IPS-18c (cell line): Measurements from ENCODE around the gene VPS8.
"Not testable (repeated sequence)": the region's sequence is repeated elsewhere in the genome, so short reads cannot be mapped to it uniquely, and the experiment has no call there.

ENCODE experiments used
- H3K4me3 ChIP-seq: 2 replicates; pipeline ENCODE4 v1.7.0; 2013; ENCODE audit warnings: low read depth, mild to moderate bottlenecking, low read length, moderate library complexity; ENCODE audit not compliant: insufficient read depth
- H3K9me3 ChIP-seq: one replicate; pipeline ENCODE4 v1.6.1; 2013; ENCODE audit warnings: mild to moderate bottlenecking, low read length, moderate library complexity; ENCODE audit not compliant: control insufficient read depth, insufficient read depth

The VPS8 gene

DNA sequence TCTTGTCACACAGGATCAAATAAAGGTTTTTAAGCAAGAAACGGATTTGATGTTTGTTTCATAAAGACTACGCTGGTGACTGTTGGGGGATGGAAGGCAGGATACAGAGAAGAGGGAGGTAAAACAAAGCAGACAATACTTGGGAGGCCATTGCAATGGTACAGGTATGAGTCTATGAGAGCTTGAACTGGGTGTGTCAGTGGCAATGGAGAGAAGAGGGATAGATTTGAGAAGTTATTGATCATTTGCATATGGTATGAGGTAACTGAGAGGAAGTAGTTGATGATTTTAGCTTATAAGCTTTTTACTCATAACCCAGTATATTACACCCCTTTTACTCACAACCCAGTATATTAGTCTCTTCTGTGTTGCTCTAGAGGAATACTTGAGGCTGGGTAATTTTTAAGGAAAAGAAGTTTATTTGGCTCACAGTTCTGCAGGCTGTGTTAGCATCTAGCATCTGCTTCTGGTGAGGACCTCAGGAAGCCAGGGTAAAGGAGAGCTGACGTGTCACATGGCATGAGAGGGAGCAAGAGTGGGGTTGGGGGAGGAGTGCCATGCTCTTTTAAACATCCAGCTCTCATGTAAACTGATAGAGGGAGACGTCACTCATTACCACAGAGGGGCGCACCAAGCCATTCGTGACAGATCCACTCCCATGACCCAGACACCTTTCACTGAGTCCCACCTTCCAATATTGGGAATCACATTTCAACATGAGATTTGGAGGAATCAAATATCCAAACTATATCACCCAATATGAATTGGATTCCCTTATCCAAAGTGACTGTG is 153.9 kb downstream of the VPS8 start:
- Histone ChIP-seq H3K9me3 (no peaks in the 10 kb centered on the region), H3K4me3 (no peak overlapping the region)

DNA sequence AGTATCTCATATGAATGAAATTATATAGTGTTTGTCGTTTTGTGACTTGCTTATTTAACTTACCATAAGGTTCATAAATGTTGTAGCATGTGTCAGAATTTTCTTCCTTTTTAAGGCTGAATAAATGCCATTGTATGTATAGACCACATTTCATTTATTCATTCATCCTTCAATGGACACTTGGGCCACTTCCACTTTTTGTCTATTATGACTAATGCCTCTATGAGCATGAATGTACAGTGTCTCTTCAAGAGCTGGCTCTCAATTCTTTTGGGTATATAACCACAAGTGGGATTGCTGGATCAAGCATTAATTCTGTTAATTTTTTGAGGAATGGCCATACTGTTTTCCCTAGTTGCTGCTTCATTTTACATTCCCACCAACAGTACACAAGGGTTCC is 156.1 kb downstream of the VPS8 start:
- Histone ChIP-seq H3K4me3 (no peak overlapping the region), H3K9me3 (no peaks in the 10 kb centered on the region)

DNA sequence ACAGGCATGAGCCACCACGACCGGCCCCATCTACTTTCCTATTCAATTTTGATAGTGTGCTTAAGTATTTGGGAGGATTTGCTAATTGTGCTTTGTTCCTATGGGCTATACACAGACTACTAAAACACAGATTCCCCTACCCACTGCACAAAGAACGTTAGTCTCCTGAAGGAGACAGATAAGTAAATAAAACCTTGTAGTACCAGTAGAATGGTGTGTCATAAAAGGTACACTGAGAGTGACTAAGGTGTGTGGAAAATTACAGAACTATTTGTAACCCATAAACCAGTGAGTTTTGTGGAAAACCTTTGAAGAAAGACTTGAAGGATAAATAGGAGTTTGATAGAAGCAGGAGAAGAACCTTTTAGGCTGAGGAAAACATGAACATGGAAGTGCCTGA is 158.2 kb downstream of the VPS8 start:
- Histone ChIP-seq H3K9me3 (no peaks in the 10 kb centered on the region), H3K4me3 (no peak overlapping the region)

DNA sequence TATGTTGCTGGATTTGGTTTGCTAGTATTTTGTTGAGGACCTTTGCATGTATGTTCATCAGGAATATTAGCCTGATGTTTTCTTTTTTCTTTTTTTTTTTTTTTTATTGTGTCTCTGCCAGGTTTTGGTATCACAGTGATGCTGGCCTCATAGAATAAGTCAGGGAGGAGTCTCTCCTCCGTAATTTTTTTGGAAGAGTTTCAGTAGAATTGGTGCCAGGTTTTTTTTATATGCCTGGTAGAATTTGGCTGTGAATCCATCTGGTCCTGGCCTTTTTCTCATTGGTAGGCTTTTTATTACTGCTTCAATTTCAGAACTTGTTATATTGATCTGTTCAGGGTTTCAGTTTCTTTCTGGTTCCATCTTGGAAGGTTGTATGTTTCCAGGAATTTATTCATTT is 165.8 kb downstream of the VPS8 start:
- no peaks in the 10 kb centered on the region for H3K9me3 ChIP-seq
- H3K4me3 ChIP-seq: no peak overlapping the region

DNA sequence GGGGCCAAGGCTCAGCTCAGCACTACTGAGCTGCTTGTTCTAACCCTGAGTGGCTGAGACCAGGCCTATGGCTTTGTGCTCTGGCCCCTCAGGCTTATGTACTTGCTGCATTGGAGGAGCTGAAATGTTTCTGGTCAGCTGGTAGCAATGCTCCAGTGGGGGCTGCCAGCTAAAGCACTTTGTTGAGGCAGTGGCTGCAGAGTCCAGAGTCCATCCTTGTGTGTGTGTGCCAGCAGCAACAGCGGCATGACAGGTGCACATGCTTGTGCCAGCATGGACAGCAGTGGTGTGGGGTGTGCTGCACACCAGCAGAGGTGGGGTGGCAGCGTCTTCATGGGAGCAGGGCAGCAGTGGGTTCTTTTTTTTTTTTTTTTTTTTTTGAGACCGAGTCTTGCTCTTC is 169.1 kb downstream of the VPS8 start:
- H3K4me3 ChIP-seq: no peak overlapping the region
- H3K9me3 ChIP-seq: no peaks in the 10 kb centered on the region

DNA sequence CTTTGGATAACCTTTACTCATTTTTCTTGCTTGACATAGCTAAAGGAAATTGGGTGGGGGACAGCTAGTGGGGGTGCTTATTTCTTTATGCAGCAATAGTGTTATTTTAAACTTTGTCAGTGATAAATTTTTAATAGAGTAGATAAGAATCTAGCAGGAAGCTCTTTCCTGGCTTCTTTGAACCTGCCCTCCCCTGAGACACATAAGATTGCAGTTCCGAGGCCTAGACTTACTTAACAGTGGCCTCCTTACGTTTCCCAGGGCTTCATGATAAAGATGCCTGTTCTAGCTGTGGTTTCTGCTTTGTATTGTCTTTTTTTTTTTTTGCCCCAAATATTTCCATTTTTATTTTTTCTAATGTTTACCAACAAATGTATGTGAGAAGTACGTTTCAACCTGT is 170.1 kb downstream of the VPS8 start:
- Histone ChIP-seq H3K4me3 (no peak overlapping the region), H3K9me3 (no peaks in the 10 kb centered on the region)

DNA sequence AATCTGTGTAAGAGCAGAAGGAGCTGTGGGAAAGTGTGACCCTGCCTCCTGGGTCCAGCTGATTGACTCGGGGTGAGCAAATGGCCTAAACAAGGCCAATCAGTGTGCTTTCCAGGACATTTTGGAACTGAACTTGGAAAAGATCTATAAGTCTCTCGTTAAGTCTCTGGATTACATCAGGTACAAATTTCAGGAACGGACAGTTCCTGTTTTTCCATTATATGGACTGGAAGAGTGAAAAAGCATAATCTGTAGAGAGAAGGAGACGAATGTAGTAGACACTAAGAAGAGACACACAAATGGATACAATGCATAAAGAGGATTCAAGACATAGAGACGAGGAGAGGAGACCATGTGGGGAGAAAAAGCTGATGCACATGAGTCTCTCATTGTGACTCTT is 173.6 kb downstream of the VPS8 start:
- Histone ChIP-seq H3K4me3 (no peak overlapping the region), H3K9me3 (peaks cover 2% of the 10 kb centered on the region)

DNA sequence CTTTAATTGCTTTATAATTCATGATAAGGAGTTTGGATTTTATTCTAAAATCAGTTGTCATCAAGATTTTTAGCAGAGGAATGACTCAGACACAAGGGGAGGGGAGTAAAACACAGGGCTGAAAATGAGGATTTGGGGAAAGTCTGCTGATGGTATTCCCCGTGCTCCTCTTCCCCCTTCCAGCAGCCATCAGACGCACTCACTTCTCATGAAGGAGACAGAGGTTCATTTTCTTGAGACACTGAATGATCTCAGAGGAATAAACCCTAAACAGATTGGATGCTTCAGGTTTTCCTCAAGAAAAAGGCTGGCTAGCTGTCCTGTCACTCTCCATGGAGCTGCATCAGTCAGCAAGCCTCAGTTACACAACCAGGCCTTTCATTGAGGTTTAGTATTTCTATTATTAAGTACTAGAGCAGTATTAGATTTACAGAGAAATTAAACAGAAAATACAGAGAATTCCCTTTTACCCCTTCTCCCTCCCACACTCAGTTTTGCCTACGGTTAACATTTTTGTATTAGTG is 174.5 kb downstream of the VPS8 start:
- Histone ChIP-seq H3K4me3 (no peak overlapping the region), H3K9me3 (peaks cover 2% of the 10 kb centered on the region)

DNA sequence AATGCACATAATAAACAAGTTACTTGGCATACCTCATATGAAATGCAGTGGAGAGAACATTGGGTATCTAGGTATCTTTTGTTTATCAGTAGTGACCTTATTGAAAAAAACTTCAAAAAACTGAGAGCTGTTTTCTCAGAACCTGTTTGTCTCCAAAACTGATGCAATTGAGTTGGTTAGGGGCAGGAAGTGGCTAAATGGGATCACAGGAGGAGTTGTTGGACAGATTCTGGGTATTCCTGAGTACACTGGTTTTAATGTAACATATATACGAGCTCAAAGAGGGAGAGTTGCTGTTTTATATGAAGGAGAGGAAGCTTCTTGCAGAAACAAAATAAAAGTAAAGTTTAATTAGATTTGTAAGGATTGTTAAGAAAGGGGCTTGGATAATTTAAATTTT is 181.4 kb downstream of the VPS8 start:
- Histone ChIP-seq H3K9me3 (peaks cover 2% of the 10 kb centered on the region), H3K4me3 (no peak overlapping the region)

DNA sequence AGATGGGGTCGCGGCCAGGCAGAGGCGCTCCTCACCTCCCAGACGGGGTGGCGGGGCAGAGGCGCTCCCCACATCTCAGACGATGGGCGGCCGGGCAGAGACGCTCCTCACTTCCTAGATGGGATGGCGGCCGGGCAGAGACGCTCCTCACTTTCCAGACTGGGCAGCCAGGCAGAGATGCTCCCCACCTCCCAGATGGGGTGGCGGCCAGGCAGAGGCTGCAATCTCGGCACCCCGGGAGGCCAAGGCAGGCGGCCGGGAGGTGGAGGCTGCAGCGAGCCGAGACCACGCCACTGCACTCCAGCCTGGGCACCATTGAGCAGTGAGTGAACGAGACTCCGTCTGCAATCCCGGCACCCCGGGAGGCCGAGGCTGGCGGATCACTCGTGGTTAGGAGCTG is 191.9 kb downstream of the VPS8 start:
- H3K9me3 ChIP-seq, H3K4me3 ChIP-seq: not testable (repeated sequence)

DNA sequence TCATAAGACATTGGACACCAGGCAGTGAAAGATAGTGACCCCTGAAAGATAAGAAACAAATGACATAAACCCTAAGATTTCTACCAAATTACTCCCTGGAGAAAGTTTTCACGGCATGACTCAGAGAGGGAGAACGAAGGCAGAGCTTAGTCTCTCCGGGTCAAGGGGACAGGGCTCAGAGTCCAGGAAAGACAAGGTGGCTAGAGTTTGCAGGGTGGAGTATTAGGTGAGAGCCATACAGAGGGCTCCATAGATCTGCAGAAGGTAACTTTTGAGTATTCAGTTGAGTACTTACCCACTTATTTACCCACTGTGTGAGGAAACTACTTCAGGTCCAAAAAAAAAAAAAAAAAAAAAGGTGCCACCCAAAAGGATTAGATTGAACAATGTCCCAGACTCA is 197.7 kb downstream of the VPS8 start:
- Histone ChIP-seq H3K4me3 (no peak overlapping the region), H3K9me3 (peaks cover 3% of the 10 kb centered on the region)

DNA sequence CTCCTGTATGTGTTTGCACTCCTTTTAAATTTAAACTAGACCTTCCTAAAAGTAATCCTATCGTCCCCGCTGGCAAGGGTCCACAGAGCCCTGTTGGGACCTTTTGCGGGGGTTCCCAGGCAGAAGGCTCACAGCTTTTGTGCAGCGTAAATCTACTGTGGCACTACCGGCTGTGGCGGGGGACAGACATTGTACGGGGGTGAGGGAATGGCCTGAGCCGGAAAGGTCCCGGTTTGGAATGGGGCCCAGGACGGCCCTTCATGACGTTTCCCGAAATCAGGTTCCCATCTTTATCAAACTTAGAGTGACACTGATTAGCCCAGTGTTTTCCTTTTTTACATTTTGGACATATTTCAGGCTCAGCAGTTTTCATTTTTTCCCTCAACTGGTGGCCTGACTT is 205.6 kb downstream of the VPS8 start:
- not testable (repeated sequence) for H3K4me3 ChIP-seq, H3K9me3 ChIP-seq

DNA sequence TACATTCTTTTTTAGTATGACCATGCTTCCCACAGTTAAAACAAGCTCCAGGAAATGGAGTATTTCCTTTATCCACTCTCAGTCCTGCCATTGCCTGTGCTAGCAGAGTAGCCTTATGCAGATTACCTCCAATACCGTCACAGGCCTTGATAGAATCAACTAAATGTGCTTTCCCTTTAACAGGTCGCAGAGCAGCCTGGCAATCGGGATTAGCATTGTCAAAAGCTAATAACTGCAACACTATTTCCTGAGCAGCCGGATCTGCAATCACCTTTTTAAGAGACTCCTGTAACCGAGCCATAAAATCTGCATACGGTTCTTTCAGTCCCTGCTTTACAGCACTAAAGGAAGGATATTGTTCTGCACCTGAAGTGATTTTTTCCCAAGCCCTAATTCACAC is 206.0 kb downstream of the VPS8 start:
- H3K9me3 ChIP-seq, H3K4me3 ChIP-seq: not testable (repeated sequence)

DNA sequence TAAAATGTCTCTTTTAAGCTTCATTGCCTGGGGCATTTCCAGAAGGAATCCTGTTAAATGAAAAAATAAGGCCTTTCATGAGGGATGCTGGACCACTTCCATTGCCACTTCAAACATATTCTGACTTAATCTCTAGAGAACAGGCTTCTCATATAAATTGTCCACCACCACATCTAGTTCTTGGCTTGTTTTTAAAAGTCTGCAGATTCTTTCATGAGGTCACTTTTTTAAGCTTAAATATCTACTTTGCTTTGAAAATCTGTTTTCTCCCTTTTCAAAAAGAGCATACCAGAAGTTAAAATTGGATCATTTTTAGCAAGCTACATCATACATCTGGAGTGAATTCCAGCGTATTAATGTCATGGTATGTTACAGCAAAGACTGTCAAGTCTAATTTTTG is 209.3 kb downstream of the VPS8 start:
- no peaks in the 10 kb centered on the region for H3K9me3 ChIP-seq
- no peak overlapping the region for H3K4me3 ChIP-seq

DNA sequence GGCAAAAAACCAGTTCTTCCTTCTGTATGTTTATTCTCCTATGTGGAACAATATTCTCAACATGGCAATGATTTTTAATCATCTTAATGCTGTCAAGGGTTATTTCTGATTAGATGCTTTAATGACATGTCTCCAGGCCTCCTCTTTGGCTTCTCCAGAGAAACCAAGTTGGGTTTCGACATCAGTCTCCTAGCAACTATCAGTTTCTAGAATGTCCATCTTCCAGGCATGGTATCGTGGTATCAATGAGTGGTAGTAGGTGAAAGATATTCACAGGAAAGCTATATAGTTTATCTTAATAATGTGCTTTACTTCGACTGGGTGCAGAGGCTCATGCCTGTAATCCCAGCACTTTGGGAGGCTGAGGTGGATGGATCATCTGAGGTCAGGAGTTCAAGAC is 212.4 kb downstream of the VPS8 start:
- Histone ChIP-seq H3K4me3 (no peak overlapping the region), H3K9me3 (no peaks in the 10 kb centered on the region)

DNA sequence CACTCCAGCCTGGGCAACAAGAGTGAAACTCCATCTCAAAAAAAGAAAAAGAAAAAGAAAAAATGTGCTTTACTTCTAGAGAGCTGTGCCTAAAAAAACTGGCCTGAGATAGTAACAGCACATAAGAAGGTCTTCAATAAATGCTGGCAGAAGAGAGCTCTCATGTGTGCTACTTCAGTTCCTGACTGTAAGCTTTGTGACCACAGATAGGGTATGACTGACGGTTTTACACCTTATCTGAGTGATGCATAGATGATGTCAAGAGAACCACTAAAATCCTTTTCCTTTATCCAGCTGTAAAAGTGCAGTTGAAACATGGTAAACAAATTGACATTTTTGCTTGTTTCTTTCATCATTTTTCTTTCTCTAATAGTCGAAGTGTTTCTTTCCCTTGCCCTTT is 213.0 kb downstream of the VPS8 start:
- H3K9me3 ChIP-seq: no peaks in the 10 kb centered on the region

DNA sequence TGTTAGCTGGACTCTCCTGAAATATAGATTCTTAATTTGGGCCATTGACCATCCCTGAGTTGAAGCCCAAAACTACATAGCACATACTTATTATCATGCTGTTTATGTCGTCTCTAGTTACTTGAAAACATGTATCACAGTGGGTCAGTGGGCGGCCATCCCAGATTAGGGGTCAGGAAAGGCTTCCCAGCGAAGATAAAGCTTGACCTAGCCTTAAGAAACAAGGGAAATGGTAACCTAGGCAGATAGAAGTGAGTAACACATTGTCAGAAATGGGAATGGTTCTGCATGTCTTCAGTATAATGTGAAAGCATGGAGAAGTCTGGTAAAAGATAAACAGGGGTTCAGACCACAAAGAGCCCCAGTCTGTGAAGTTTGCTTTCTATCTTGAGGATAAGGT is 216.2 kb downstream of the VPS8 start:
- peaks cover 2% of the 10 kb centered on the region for H3K9me3 ChIP-seq
- no peak overlapping the region for H3K4me3 ChIP-seq

More for the DNA sequence above, 213.0 kb downstream of the VPS8 start:
- no peak overlapping the region for H3K4me3 ChIP-seq

DNA sequence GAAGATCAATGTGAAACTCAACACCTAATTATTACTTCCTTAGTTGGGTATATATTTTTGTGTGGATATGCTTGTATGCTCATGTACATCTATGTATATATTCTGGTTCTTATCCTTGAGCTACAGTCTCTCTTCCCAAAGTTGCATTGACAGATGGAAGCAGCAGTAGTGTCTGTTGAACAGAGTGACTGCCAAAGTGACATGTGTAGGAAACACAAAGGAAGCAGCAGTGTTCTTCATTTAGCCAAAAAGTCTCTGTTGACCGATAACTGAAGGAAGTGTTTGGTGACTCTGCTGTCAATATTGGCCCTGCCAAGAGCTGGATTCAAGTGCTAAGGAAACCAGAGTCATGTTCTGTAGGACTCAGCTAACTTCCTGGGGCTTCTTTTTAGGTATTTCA is 217.1 kb downstream of the VPS8 start:
- H3K9me3 ChIP-seq: peaks cover 2% of the 10 kb centered on the region

DNA sequence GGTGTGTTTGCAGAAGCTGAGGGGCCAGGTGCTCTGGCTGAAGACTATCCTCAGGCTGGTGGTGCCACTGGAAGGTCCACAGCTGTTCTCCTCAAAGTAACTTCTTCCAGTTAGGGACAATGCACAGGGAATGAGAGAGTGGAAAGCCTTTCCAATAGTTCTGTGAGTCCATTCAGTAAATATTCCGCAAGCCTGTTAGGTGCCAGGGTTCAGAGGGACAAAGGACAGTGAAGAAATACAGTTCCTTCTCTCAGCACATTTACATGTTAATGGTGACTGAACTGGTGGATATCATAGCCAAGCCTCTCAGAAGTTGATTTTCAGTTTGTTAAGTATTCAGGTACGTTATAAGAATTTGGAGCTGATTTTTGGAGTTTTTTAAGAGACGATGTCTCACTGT is 218.4 kb downstream of the VPS8 start:
- H3K9me3 ChIP-seq: peaks cover 2% of the 10 kb centered on the region
- H3K4me3 ChIP-seq: no peak overlapping the region

More for the DNA sequence above, 217.1 kb downstream of the VPS8 start:
- H3K4me3 ChIP-seq: no peak overlapping the region
